SH-SY5Y (cell line): ENCODE measurements around the gene UBFD1.

ENCODE experiments used
- GATA2 ChIP-seq: IDR thresholded peaks from 2 replicates; pipeline ENCODE4 v1.6.1; 2011; ENCODE audit warnings: mild to moderate bottlenecking, low read depth, low read length
- GATA3 ChIP-seq: IDR thresholded peaks from 2 replicates; pipeline ENCODE4 v1.6.1; 2011; ENCODE audit warnings: low read depth, mild to moderate bottlenecking, low read length, moderate library complexity

DNA sequence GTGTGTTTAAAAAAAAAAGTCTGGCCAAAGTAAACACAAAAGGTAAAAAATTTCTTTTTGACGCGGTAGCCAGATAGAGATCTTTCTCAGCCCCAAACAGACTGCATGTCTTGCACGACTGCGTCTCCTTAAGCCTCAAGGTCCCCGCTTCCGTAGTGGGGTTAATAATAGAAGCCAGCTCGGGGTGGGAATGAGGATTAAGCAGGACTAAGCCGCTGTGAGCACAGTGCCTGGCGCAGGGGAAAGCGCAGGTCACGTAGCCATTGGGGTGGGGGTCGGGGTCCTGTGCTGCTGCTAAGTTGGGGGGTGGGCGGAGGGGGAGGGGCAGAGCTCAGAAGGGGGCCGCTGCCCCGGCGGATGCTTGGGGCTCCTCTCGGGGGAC lies 47.8 kb upstream of the UBFD1 start:
- TF ChIP-seq GATA3 (no peak), GATA2 (no peak; the same call in 1 of the 2 replicates)
